ENCODE data around the gene TBX10. TPM values are rescaled to one million over a fixed set of nuclear protein-coding genes. Genes with fewer than 3 reads are reported as not detected.

The TBX10 gene
- total RNA-seq, 1 donor from 2014 or later: not detected

GRCh38 chr11:67648140-67648795 is 8.7 kb upstream of the TBX10 start:
- Mint-ChIP-seq H3K36me3 (no peaks in the 10 kb centered on the region), H3K27me3 (ENCODE audit: low read depth) (peaks cover 46% of the 10 kb centered on the region), H3K4me3 (no peak overlapping the region), H3K27ac (no peak overlapping the region), H3K4me1 (peaks cover 7% of the 10 kb centered on the region), H3K9me3 (no peaks in the 10 kb centered on the region)
- no peak for TF ChIP-seq CTCF (IDR thresholded peaks at IDR 0.05; ENCODE audit: unreplicated experiment)
- DNase-seq (ENCODE audit: low spot score in 2 of 2, unreplicated experiment in 2 of 2): no peak

GRCh38 chr11:67647471-67647870 is 7.9 kb upstream of the TBX10 start:
- Mint-ChIP-seq H3K4me3 (no peak overlapping the region), H3K9me3 (no peaks in the 10 kb centered on the region), H3K27ac (no peak overlapping the region), H3K27me3 (ENCODE audit: low read depth) (peaks cover 45% of the 10 kb centered on the region), H3K4me1 (peaks cover 4% of the 10 kb centered on the region), H3K36me3 (no peaks in the 10 kb centered on the region)
- DNase-seq (ENCODE audit: low spot score in 2 of 2, unreplicated experiment in 2 of 2): no peak
- TF ChIP-seq CTCF (IDR thresholded peaks at IDR 0.05; ENCODE audit: unreplicated experiment): no peak

GRCh38 chr11:67646535-67647336 is 7.2 kb upstream of the TBX10 start:
- H3K27ac Mint-ChIP-seq: no peak overlapping the region
- TF ChIP-seq CTCF (IDR thresholded peaks at IDR 0.05; ENCODE audit: unreplicated experiment): no peak
- no peaks in the 10 kb centered on the region for H3K9me3 Mint-ChIP-seq
- H3K27me3 Mint-ChIP-seq (ENCODE audit: low read depth): peaks cover 52% of the 10 kb centered on the region
- no peak for DNase-seq (ENCODE audit: low spot score in 2 of 2, unreplicated experiment in 2 of 2)
- H3K4me1 Mint-ChIP-seq: no peaks in the 10 kb centered on the region
- no peak overlapping the region for H3K4me3 Mint-ChIP-seq
- H3K36me3 Mint-ChIP-seq: no peaks in the 10 kb centered on the region

GRCh38 chr11:67645521-67646461 is 6.2 kb upstream of the TBX10 start:
- H3K36me3 Mint-ChIP-seq: no peaks in the 10 kb centered on the region
- H3K27ac Mint-ChIP-seq: no peak overlapping the region
- no peak overlapping the region for H3K4me3 Mint-ChIP-seq
- H3K27me3 Mint-ChIP-seq (ENCODE audit: low read depth): peaks cover 53% of the 10 kb centered on the region
- no peaks in the 10 kb centered on the region for H3K4me1 Mint-ChIP-seq
- DNase-seq (ENCODE audit: low spot score in 2 of 2, unreplicated experiment in 2 of 2): no peak
- TF ChIP-seq CTCF (IDR thresholded peaks at IDR 0.05; ENCODE audit: unreplicated experiment): no peak
- H3K9me3 Mint-ChIP-seq: no peaks in the 10 kb centered on the region

Measured in mesothelial cell of epicardium (in vitro differentiated cells).